DND-41 (cell line): ENCODE measurements around the gene ENPP6.

ENCODE experiments used
- ATAC-seq: fragments of 200-7000 bp; cut with Tn5 transposase; 3 replicates; pipeline ENCODE4 v1.9.1; 2021; ENCODE audit warnings: low read depth; ENCODE audit not compliant: insufficient read depth
- DNase-seq: peaks from one replicate; pipeline ENCODE4 v3.0.0-alpha.2; 2020
- H2AFZ ChIP-seq: 2 replicates; pipeline ENCODE4 v1.6.0; 2012; ENCODE audit warnings: low read depth, low read length
- H3K27ac ChIP-seq: 2 replicates; pipeline ENCODE4 v1.5.1; 2012; ENCODE audit warnings: low read length, inconsistent platforms
- H3K27me3 ChIP-seq: fragments of 200-600 bp; sonication (generic); 2 replicates; pipeline ENCODE4 v1.6.0; 2012; ENCODE audit warnings: low read length, mild to moderate bottlenecking, inconsistent platforms; ENCODE audit not compliant: insufficient read depth, poor library complexity
- H3K36me3 ChIP-seq: 2 replicates; pipeline ENCODE4 v1.5.1; 2012; ENCODE audit warnings: low read length, inconsistent platforms; ENCODE audit not compliant: insufficient read depth
- H3K4me1 ChIP-seq: 2 replicates; pipeline ENCODE4 v1.5.1; 2012; ENCODE audit warnings: mild to moderate bottlenecking, low read length; ENCODE audit not compliant: insufficient read depth
- H3K4me2 ChIP-seq: 2 replicates; pipeline ENCODE4 v1.6.0; 2012; ENCODE audit warnings: mild to moderate bottlenecking, moderate library complexity, low read length, inconsistent platforms; ENCODE audit not compliant: insufficient read depth
- H3K4me3 ChIP-seq, 2 experiments: fragments of 200-600 bp in 1 of 2; shearing (Covaris generic) in 1 of 2; 2 replicates each; pipeline ENCODE4 v1.5.1; 2012 to 2016; ENCODE audit warnings: inconsistent platforms in 2 of 2, low read length in 2 of 2, mild to moderate bottlenecking in 2 of 2, low read depth in 1 of 2, moderate library complexity in 1 of 2
- H3K79me2 ChIP-seq: 2 replicates; pipeline ENCODE4 v1.6.0; 2012; ENCODE audit warnings: low read length, inconsistent platforms; ENCODE audit not compliant: insufficient read depth
- H3K9ac ChIP-seq: 2 replicates; pipeline ENCODE4 v1.6.0; 2012; ENCODE audit warnings: low read depth, mild to moderate bottlenecking, inconsistent platforms, low read length, moderate library complexity
- H3K9me3 ChIP-seq: 2 replicates; pipeline ENCODE4 v1.5.1; 2012; ENCODE audit warnings: low read length, moderate library complexity, mild to moderate bottlenecking, inconsistent platforms; ENCODE audit not compliant: insufficient read depth, severe bottlenecking
- H4K20me1 ChIP-seq: 2 replicates; pipeline ENCODE4 v1.6.0; 2012; ENCODE audit warnings: low read length; ENCODE audit not compliant: insufficient read depth
- EZH2 ChIP-seq: IDR thresholded peaks from 3 replicates; pipeline ENCODE4 v1.6.1; 2012; ENCODE audit warnings: borderline replicate concordance, low read depth, mild to moderate bottlenecking, moderate library complexity, low read length, inconsistent platforms; ENCODE audit not compliant: severe bottlenecking
- TF ChIP-seq, protein P1 (sequence below): IDR thresholded peaks from 2 replicates; pipeline ENCODE4 v1.5.1; 2012; ENCODE audit warnings: borderline replicate concordance, low read length, moderate library complexity, mild to moderate bottlenecking; ENCODE audit not compliant: poor library complexity, severe bottlenecking; ENCODE audit errors: extremely low read depth

Gene ENPP6

DNA sequence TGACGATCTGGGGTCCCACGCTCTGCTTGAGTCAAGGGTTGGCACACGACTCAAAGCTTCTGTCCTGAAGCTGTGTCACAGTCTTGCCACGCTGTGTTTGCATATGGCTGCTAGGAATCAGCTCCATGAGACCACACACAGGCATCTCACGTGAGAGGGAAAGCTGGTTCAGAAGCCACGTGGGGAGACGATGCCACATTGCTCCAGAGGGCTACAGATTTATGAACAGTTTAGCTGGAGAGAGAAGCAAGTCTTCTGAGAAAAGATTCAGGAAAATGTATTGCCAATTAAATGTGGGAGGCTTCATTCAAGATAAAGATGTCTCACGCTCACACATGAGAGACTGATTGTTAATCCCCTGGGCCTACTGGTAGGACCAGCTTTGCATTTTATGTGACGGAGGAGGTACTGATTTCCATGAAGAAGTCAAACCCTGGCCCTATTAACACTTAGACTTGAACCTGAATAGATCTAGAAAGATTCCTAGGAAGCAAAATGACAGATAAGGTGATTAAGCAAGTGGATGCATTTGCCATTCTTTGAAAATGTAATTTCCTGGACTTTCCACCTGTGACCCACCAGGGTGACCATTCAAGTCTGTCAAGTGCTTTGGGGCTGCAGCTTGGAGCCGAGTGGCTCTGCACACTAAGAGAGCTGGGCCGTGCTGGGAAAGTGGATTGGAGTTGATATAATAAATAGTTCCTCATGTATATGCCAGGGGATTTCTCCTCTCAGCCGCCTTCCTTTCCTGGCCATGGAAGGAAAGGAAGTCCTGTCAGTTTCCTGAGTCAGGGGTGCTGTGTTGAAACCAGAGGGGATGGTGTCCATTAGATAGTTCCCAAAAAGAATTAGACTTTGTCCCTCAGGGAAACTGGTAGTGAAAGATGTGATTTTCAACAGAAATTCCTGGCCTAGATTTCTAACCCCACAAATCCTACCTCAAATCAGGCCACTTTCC, 29.0 kb downstream of the ENPP6 start:
- Histone ChIP-seq H2AFZ (no peak overlapping the region), H3K4me2 (no peak overlapping the region)

DNA sequence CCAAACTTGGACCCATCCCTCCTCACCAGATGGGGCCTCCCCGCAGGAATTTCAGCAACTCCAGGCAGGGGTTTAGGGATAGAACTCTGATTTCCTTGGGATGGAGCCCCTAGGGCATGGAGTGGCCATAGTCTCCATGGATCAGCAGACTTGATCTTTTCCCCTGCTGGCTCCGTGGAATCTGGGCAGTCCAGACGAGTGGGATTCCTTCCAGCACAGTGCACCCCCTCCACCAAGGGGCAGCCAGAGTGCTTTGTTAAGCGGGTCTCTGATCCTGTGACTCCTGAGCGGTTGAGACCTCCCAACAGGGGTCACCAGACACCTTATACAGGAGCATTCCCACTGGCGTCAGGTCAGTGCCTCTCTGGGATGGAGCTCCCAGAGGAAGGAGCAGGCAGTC, 40.4 kb downstream of the ENPP6 start:
- Histone ChIP-seq H3K79me2 (no peaks in the 10 kb centered on the region), H3K4me3 (no peak overlapping the region), H3K4me1 (no peaks in the 10 kb centered on the region), H4K20me1 (no peaks in the 10 kb centered on the region), H3K9me3 (no peaks in the 10 kb centered on the region), H3K36me3 (no peaks in the 10 kb centered on the region), H3K27me3 (no peaks in the 10 kb centered on the region), H2AFZ (no peak overlapping the region), H3K27ac (no peak overlapping the region), H3K9ac (no peak overlapping the region), H3K4me2 (no peak overlapping the region)
- ATAC-seq (no peak), DNase-seq (no peak)
- TF ChIP-seq, protein P1, sequence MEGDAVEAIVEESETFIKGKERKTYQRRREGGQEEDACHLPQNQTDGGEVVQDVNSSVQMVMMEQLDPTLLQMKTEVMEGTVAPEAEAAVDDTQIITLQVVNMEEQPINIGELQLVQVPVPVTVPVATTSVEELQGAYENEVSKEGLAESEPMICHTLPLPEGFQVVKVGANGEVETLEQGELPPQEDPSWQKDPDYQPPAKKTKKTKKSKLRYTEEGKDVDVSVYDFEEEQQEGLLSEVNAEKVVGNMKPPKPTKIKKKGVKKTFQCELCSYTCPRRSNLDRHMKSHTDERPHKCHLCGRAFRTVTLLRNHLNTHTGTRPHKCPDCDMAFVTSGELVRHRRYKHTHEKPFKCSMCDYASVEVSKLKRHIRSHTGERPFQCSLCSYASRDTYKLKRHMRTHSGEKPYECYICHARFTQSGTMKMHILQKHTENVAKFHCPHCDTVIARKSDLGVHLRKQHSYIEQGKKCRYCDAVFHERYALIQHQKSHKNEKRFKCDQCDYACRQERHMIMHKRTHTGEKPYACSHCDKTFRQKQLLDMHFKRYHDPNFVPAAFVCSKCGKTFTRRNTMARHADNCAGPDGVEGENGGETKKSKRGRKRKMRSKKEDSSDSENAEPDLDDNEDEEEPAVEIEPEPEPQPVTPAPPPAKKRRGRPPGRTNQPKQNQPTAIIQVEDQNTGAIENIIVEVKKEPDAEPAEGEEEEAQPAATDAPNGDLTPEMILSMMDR: no peak
- TF ChIP-seq EZH2: no peak

More for the DNA sequence above, 29.0 kb downstream of the ENPP6 start:
- Histone ChIP-seq H3K79me2 (no peaks in the 10 kb centered on the region), H3K9me3 (no peaks in the 10 kb centered on the region), H3K9ac (no peak overlapping the region), H3K27ac (no peak overlapping the region), H3K4me1 (no peaks in the 10 kb centered on the region), H4K20me1 (no peaks in the 10 kb centered on the region), H3K4me3 (no peak overlapping the region), H3K36me3 (no peaks in the 10 kb centered on the region), H3K27me3 (no peaks in the 10 kb centered on the region)
- ATAC-seq (no peak), DNase-seq (no peak)
- TF ChIP-seq, protein P1: no peak
- TF ChIP-seq EZH2: no peak

DNA sequence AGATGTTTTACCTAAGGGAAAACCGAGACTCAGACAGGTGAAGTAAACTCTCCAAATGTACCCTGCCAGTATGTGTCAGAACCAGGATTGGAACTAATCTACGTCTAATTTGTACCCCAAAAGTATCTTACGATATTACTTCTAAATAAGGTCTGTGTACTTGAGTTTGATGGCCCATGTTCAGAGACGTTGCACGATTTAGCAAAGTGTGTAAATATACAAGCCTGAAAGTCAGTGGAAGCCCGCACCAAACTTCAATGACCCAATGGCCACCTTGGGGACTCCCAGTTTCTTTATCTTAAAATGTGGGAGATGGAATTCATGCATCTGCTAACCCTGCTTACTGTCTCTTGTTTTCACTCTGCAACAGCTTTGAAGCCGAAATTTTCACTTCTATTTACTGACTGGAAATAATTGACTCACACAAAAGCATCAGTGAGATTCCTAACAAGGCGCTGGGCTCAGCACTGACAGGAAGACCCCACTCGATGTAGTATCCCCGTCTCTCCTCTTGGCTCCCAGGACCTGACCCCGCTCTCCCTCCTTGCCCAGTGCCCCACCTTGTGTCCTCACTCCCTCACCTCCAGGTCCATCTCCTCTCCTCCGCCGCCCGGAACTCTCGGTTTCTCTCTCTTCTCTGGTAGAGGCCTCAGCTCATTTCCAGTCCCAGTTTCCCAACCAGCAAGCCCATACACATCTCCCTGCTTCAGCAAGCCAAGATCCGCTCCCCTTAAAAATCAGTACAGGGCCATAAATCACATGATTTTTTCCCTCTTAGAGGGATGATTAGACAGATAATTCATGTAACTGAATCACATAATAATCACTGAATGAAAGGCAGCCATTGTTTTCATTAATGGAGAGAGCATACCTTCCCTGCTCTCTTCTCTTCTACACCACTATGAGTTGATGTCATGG, 42.8 kb downstream of the ENPP6 start:
- no peaks in the 10 kb centered on the region for H3K4me1 ChIP-seq
- no peak for DNase-seq
- no peaks in the 10 kb centered on the region for H3K9me3 ChIP-seq
- H3K36me3 ChIP-seq: no peaks in the 10 kb centered on the region
- H3K9ac ChIP-seq: no peak overlapping the region
- no peak overlapping the region for H3K4me2 ChIP-seq
- ATAC-seq: no peak
- H2AFZ ChIP-seq: no peak overlapping the region
- H3K27me3 ChIP-seq: no peaks in the 10 kb centered on the region
- TF ChIP-seq, protein P1: no peak
- TF ChIP-seq EZH2: no peak
- H3K27ac ChIP-seq: no peak overlapping the region
- H4K20me1 ChIP-seq: no peaks in the 10 kb centered on the region
- H3K4me3 ChIP-seq: no peak overlapping the region
- H3K79me2 ChIP-seq: no peaks in the 10 kb centered on the region
